GM12801 (cell line): ENCODE data around the gene CORIN.

ENCODE experiments used
- CTCF ChIP-seq: IDR thresholded peaks from one replicate; pipeline ENCODE4 v1.5.1; 2011; ENCODE audit warnings: control low read depth; ENCODE audit not compliant: insufficient read length; ENCODE audit errors: extremely low read depth

CORIN gene

GRCh38 chr4:47848041-47848440, 10.2 kb upstream of the CORIN start:
- no peak for TF ChIP-seq CTCF

GRCh38 chr4:47842985-47843384, 5.1 kb upstream of the CORIN start:
- TF ChIP-seq CTCF: no peak

GRCh38 chr4:47840291-47840690, 2.4 kb upstream of the CORIN start:
- no peak for TF ChIP-seq CTCF

- TF ChIP-seq CTCF: no peak
These were observed 1.4 kb upstream of the CORIN start for GRCh38 chr4:47839259-47839658.

GRCh38 chr4:47838445-47838844, 578 bp upstream of the CORIN start:
- no peak for TF ChIP-seq CTCF

GRCh38 chr4:47837094-47837907, 566 bp downstream of the CORIN start:
- TF ChIP-seq CTCF: no peak

GRCh38 chr4:47836641-47837093, 1.2 kb downstream of the CORIN start:
- no peak for TF ChIP-seq CTCF

- no peak for TF ChIP-seq CTCF
These were observed 2.4 kb downstream of the CORIN start for GRCh38 chr4:47835494-47835893.
